ENCODE results near the gene SORBS2. TPM values are rescaled to one million over a fixed set of nuclear protein-coding genes. Genes with fewer than 3 reads are reported as not detected.

SORBS2 gene
- total RNA-seq, 1 experiment from 2014 or later: 9.7 TPM

- H3K14ac ChIP-seq (ENCODE audit: insufficient read depth, low read length): no peak overlapping the region
- Mint-ChIP-seq H3K27ac (no peak overlapping the region), H3K4me1 (peaks cover 0 to 3% of the 10 kb centered on the region in 2 experiments; a peak in 1 of 4 replicates), H3K27me3 (ENCODE audit: low read depth) (no peaks in the 10 kb centered on the region), H3K4me3 (no peak overlapping the region), H3K36me3 (ENCODE audit: insufficient read depth in 1 of 3, low read depth in 3 of 3) (no peaks in the 10 kb centered on the region; a peak in 1 of 7 replicates), H3K9me3 (no peaks in the 10 kb centered on the region)
- no peak overlapping the region for H2BK20ac ChIP-seq (ENCODE audit: low read depth, low read length, poor library complexity, severe bottlenecking)
- no peak overlapping the region for H3K18ac ChIP-seq (ENCODE audit: insufficient read length, low read depth, low read length)
- no peak overlapping the region for H2BK5ac ChIP-seq (ENCODE audit: insufficient read length, low read length)
- H3K9me3 ChIP-seq (ENCODE audit: control insufficient read depth, low read depth, low read length): no peaks in the 10 kb centered on the region
- no peak overlapping the region for H2AFZ ChIP-seq (ENCODE audit: low read length)
- H3K27me3 ChIP-seq (ENCODE audit: insufficient read depth, low read length): no peaks in the 10 kb centered on the region
- H3K27ac ChIP-seq (ENCODE audit: insufficient read length, low read depth, low read length): no peak overlapping the region
- H4K5ac ChIP-seq (ENCODE audit: insufficient read length, low read depth, low read length): no peak overlapping the region
- H3K9ac ChIP-seq (ENCODE audit: extremely low read depth, insufficient read length, low read length): no peak overlapping the region
- H3K4me1 ChIP-seq (ENCODE audit: insufficient read depth, low read length): no peaks in the 10 kb centered on the region
- H3K23me2 ChIP-seq (ENCODE audit: insufficient read length, low read depth, low read length, poor library complexity, severe bottlenecking): no peaks in the 10 kb centered on the region
- no peak overlapping the region for H2BK120ac ChIP-seq (ENCODE audit: low read depth, low read length, poor library complexity, severe bottlenecking)
- no peak overlapping the region for H4K8ac ChIP-seq (replicated peaks; ENCODE audit: insufficient read length, low read depth, low read length)
- H3T11ph ChIP-seq (ENCODE audit: low read length): no peak overlapping the region
- H3K4ac ChIP-seq (ENCODE audit: low read depth, low read length): no peak overlapping the region
- no peaks in the 10 kb centered on the region for H3K79me2 ChIP-seq (ENCODE audit: insufficient read depth, low read length)
- TF ChIP-seq CTCF (conservative IDR thresholded peaks at IDR 0.05): no peak
- DNase-seq: no peak
- H3K23ac ChIP-seq (ENCODE audit: insufficient read length, low read depth, low read length): no peak overlapping the region
- no peak overlapping the region for H3K56ac ChIP-seq (ENCODE audit: insufficient read length, low read depth, low read length)
- no peak overlapping the region for H4K91ac ChIP-seq (ENCODE audit: insufficient read length, low read depth, low read length)
- H2AK5ac ChIP-seq (ENCODE audit: insufficient read length, low read length): no peak overlapping the region
- WGBS (ENCODE audit: extremely low coverage, insufficient read length, low lambda C conversion rate): no CpG with 5 or more reads among the region's 1 CpG
- no peaks in the 10 kb centered on the region for H4K20me1 ChIP-seq (ENCODE audit: control insufficient read depth, insufficient read depth, insufficient read length)
- no peak overlapping the region for H2BK12ac ChIP-seq (ENCODE audit: insufficient read length, low read depth, low read length)
- no peak overlapping the region for H2BK15ac ChIP-seq (ENCODE audit: low read depth, low read length)
- no peak overlapping the region for H3K4me2 ChIP-seq (ENCODE audit: insufficient read depth, insufficient read length, low read length)
- H3K79me1 ChIP-seq (ENCODE audit: insufficient read depth, low read depth, low read length, poor library complexity, severe bottlenecking): no peaks in the 10 kb centered on the region
Measured at GRCh38 chr4:185794637-185795036, 17.4 kb downstream of the SORBS2 start.
